GM23248 (cell line): ENCODE measurements around the gene CHMP4A. TPM values are rescaled to one million over a fixed set of nuclear protein-coding genes. Genes with fewer than 3 reads are reported as not detected.
"Not testable (repeated sequence)": the region's sequence is repeated elsewhere in the genome, so short reads cannot be mapped to it uniquely, and the experiment has no call there.

Source experiments
- DNase-seq: peaks from one replicate; pipeline ENCODE4 v3.0.0-alpha.2; 2015
- H2AFZ ChIP-seq: fragments of 200-600 bp; sonication (generic); 2 replicates; pipeline ENCODE4 v1.6.1; 2016; ENCODE audit warnings: antibody characterized with exemption
- H3F3A ChIP-seq: fragments of 200-600 bp; sonication (generic); 2 replicates; pipeline ENCODE4 v1.6.1; 2016; ENCODE audit warnings: mild to moderate bottlenecking, antibody characterized with exemption, mixed run types; ENCODE audit not compliant: insufficient read depth
- H3K27ac ChIP-seq: fragments of 200-600 bp; sonication (generic); 2 replicates; pipeline ENCODE4 v1.5.1; 2016; ENCODE audit warnings: mild to moderate bottlenecking
- H3K27me3 ChIP-seq: fragments of 200-600 bp; sonication (generic); replicated peaks from 2 replicates; pipeline ENCODE4 v1.6.1; 2016; ENCODE audit warnings: mild to moderate bottlenecking; ENCODE audit not compliant: insufficient read depth
- H3K36me3 ChIP-seq: fragments of 200-600 bp; sonication (generic); 2 replicates; pipeline ENCODE4 v1.6.1; 2016; ENCODE audit warnings: low read depth, mild to moderate bottlenecking
- H3K4me1 ChIP-seq: fragments of 200-600 bp; sonication (generic); 2 replicates; pipeline ENCODE4 v1.6.1; 2016; ENCODE audit warnings: mild to moderate bottlenecking; ENCODE audit not compliant: insufficient read depth
- H3K4me2 ChIP-seq: fragments of 200-600 bp; sonication (generic); one replicate; pipeline ENCODE4 v1.6.1; 2016; ENCODE audit warnings: mild to moderate bottlenecking; ENCODE audit not compliant: unreplicated experiment
- H3K4me3 ChIP-seq: fragments of 200-600 bp; sonication (generic); 2 replicates; pipeline ENCODE4 v1.5.1; 2016; ENCODE audit warnings: mild to moderate bottlenecking
- H3K79me2 ChIP-seq: fragments of 200-600 bp; sonication (generic); 2 replicates; pipeline ENCODE4 v1.6.1; 2016; ENCODE audit warnings: mild to moderate bottlenecking; ENCODE audit not compliant: insufficient read depth
- H3K9ac ChIP-seq: fragments of 200-600 bp; sonication (generic); 2 replicates; pipeline ENCODE4 v1.6.1; 2016; ENCODE audit warnings: mild to moderate bottlenecking
- H3K9me2 ChIP-seq: fragments of 200-600 bp; sonication (generic); 2 replicates; pipeline ENCODE4 v1.6.1; 2016; ENCODE audit warnings: mixed run types, mild to moderate bottlenecking, moderate library complexity; ENCODE audit not compliant: insufficient read depth
- H3K9me3 ChIP-seq: fragments of 200-600 bp; sonication (generic); one replicate; pipeline ENCODE4 v1.6.1; 2017; ENCODE audit warnings: low read depth
- H4K20me1 ChIP-seq: fragments of 200-600 bp; sonication (generic); 2 replicates; pipeline ENCODE4 v1.6.0; 2016; ENCODE audit not compliant: insufficient read depth
- EZH2 ChIP-seq: fragments of 200-600 bp; sonication (generic); IDR thresholded peaks from 2 replicates; pipeline ENCODE4 v1.6.1; 2018; ENCODE audit warnings: antibody characterized with exemption, mild to moderate bottlenecking; ENCODE audit not compliant: insufficient read depth, poor library complexity, severe bottlenecking
- EZH2phosphoT487 ChIP-seq: fragments of 200-600 bp; sonication (generic); IDR thresholded peaks from 2 replicates; pipeline ENCODE4 v1.6.1; 2018; ENCODE audit warnings: antibody characterized with exemption, moderate library complexity, mild to moderate bottlenecking, low read depth; ENCODE audit not compliant: insufficient read depth
- WGBS, 2 experiments: methylation state at CpG; one replicate each; pipeline ENCODE4 v1.1.6; 2015 to 2017; ENCODE audit warnings: low lambda C conversion rate in 2 of 2, low coverage in 1 of 2; ENCODE audit errors: missing lambda C conversion rate in 2 of 2; 5-methylcytosine and 5-hydroxymethylcytosine counted together
- in situ Hi-C: fragments of 300-500 bp; cut with MboI; formaldehyde crosslinking; loops from 2 replicates; pipeline ENCODE4 v1.15.0; 2020
- polyA plus RNA-seq: library from polyadenylated mRNA; unstranded; fragments of >200 nt; fragmentation: Nextera tagmentation; extraction: Ambion mirVana; gene quantifications from 2 replicates; pipeline ENCODE4 v1.2.1, GENCODE V29; 2016
- total RNA-seq: library from RNA; depleted of rRNA; stranded (reverse); fragments of >200 nt; shearing (Covaris generic); gene quantifications from 2 replicates; pipeline ENCODE4 v1.2.3, GENCODE V29; 2014

The CHMP4A gene
- total and polyA plus RNA-seq, 2 experiments from 2014 or later, result 32.1 to 81.6 TPM

GRCh38 chr14:24207104-24207551, 6.2 kb downstream of the CHMP4A start:
- no peak for TF ChIP-seq EZH2
- no peak for TF ChIP-seq EZH2phosphoT487

DNA sequence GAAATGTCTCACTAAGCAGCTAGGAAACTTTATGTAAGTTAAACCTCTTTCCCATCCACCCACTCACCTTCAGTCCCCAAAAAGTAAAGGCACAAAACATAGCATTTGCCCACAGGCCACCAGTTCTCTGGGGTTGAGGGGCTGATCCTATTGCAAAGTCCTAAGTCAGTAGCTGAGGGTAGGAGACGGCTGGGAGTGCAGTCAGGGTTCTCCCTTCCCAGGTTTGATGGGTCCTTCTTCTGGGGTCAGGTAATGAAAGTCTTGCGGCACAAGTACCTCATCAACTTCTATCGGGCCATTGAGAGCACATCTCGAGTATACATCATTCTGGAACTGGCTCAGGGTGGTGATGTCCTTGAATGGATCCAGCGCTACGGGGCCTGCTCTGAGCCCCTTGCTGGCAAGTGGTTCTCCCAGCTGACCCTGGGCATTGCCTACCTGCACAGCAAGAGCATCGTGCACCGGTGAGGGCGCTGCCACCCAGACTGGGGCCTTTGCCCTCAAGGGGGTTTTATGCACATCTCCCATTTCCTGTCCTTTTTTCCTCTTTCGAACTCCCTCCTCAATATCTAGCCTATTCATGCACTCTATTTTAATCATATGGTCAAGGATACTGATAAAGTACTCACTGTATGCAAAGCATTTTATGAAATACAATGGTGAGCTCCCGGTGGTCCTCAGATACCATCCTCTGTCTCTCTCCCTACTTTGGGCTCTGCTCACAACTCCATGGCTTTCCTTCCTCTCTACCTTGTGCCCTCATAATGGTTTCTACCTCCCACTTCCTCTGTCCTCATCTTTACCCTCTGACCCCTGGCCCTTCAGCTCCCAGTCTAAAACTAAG, 6.8 kb downstream of the CHMP4A start:
- DNase-seq, result no peak
- 95% methylated on average over 11 of the region's 11 CpGs for WGBS, 2 experiments
- Histone ChIP-seq H3F3A (no peaks in the 10 kb centered on the region), H3K4me3 (no peak overlapping the region), H2AFZ (no peak overlapping the region), H3K4me1 (no peaks in the 10 kb centered on the region), H3K9me3 (no peaks in the 10 kb centered on the region), H3K36me3 (peaks cover 10% of the 10 kb centered on the region; the same call in 1 of the 2 replicates), H3K27me3 (no peaks in the 10 kb centered on the region), H3K9ac (no peak overlapping the region), H3K4me2 (no peak overlapping the region), H3K9me2 (no peaks in the 10 kb centered on the region), H3K79me2 (peaks cover 14% of the 10 kb centered on the region), H3K27ac (no peak overlapping the region), H4K20me1 (no peaks in the 10 kb centered on the region)
- in situ Hi-C loops, result no loop called here
- TF ChIP-seq EZH2phosphoT487, result no peak
- no peak for TF ChIP-seq EZH2

More at GRCh38 chr14:24207104-24207551, 6.2 kb downstream of the CHMP4A start:
- no peaks in the 10 kb centered on the region; the same call in 1 of the 2 replicates for H3K4me1 ChIP-seq
- H4K20me1 ChIP-seq, result no peaks in the 10 kb centered on the region
- in situ Hi-C loops, result no loop called here
- no peak overlapping the region for H3K27ac ChIP-seq
- 98 to 100% methylated on average over 5 of the region's 5 CpGs for WGBS, 2 experiments
- H3K4me2 ChIP-seq, result no peak overlapping the region
- H3F3A ChIP-seq, result no peaks in the 10 kb centered on the region
- H3K4me3 ChIP-seq, result no peak overlapping the region
- no peak overlapping the region for H3K9ac ChIP-seq
- no peak overlapping the region for H2AFZ ChIP-seq
- H3K79me2 ChIP-seq, result peaks cover 20% of the 10 kb centered on the region
- no peaks in the 10 kb centered on the region for H3K9me2 ChIP-seq
- peaks cover 8% of the 10 kb centered on the region; the same call in 1 of the 2 replicates for H3K36me3 ChIP-seq
- H3K9me3 ChIP-seq, result no peaks in the 10 kb centered on the region
- no peak for DNase-seq
- no peaks in the 10 kb centered on the region for H3K27me3 ChIP-seq

- Histone ChIP-seq H3K4me3 (no peak overlapping the region), H4K20me1 (no peaks in the 10 kb centered on the region), H3K9me3 (no peaks in the 10 kb centered on the region), H3K27ac (no peak overlapping the region), H3K9me2 (no peaks in the 10 kb centered on the region), H3K4me2 (no peak overlapping the region), H3K36me3 (peaks cover 4% of the 10 kb centered on the region; the same call in 1 of the 2 replicates), H3K9ac (no peak overlapping the region), H3K79me2 (peaks cover 22% of the 10 kb centered on the region), H3K27me3 (no peaks in the 10 kb centered on the region), H3F3A (no peaks in the 10 kb centered on the region), H3K4me1 (no peaks in the 10 kb centered on the region), H2AFZ (no peak overlapping the region)
- DNase-seq, result no peak
- WGBS, 2 experiments, result 95 to 97% methylated on average over 7 of the region's 7 CpGs
- TF ChIP-seq EZH2phosphoT487 (no peak), EZH2 (no peak)
- in situ Hi-C loops, result no loop called here
These were observed 8.8 kb downstream of the CHMP4A start for GRCh38 chr14:24204163-24205146.

DNA sequence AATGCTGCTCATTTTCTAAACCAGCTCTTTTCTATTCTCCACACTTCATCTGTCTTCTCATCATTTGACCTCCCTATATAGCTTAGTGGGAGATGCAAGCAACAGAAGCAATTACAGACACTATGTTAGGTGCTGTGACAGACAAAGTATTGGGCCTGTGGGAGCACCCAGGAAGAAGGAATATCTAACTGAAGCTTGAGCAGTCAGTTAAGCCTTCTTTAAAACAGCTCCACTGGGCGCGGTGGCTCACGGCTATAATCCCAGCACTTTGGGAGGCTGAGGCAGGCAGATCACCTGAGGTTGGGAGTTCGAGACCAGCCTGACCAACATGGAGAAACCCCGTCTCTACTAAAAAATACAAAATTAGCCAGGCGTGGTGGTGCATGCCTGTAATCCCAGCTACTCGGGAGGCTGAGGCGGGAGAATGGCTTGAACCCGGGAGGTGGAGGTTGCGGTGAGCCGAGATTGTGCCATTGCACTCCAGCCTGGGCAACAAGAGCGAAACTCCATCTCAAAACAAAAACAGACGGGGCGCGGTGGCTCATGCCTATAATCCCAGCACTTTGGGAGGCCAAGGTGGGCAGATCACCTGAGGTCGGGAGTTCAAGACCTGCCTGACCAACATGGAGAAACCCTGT, 9.9 kb downstream of the CHMP4A start:
- in situ Hi-C loops, result not testable (repeated sequence)

GRCh38 chr14:24202538-24202937, 10.8 kb downstream of the CHMP4A start:
- 74 to 84% methylated on average over 8 of the region's 8 CpGs for whole genome bisulfite sequencing, 2 experiments
- H3K36me3 ChIP-seq, H3K9me2 ChIP-seq, H3K27me3 ChIP-seq, H3K4me1 ChIP-seq, in situ Hi-C loops, H3F3A ChIP-seq, H3K4me2 ChIP-seq, H3K4me3 ChIP-seq, H4K20me1 ChIP-seq, H2AFZ ChIP-seq, DNase-seq, H3K27ac ChIP-seq, H3K9me3 ChIP-seq, H3K9ac ChIP-seq: not testable (repeated sequence)
- H3K79me2 ChIP-seq, result peaks cover 38% of the 10 kb centered on the region

More for the DNA sequence above, 9.9 kb downstream of the CHMP4A start:
- not testable (repeated sequence) for H3K9me2 ChIP-seq, H2AFZ ChIP-seq, H3K36me3 ChIP-seq, H3K4me3 ChIP-seq, DNase-seq, H3K4me1 ChIP-seq, H3K27me3 ChIP-seq, H3K4me2 ChIP-seq, H3K27ac ChIP-seq, H3K9ac ChIP-seq, H3K9me3 ChIP-seq, H3F3A ChIP-seq, H4K20me1 ChIP-seq
- WGBS, 2 experiments, result 93 to 96% methylated on average over 15 to 16 of the region's 16 CpGs
- peaks cover 31% of the 10 kb centered on the region for H3K79me2 ChIP-seq
